Stimulated activated CD4-positive, alpha-beta T cell treated with anti-CD3 and anti-CD28 coated beads, Interleukin-2, amount 100 ng/mL, for 4 hours (primary cell): ENCODE data around the gene OR6K3.

ENCODE experiments used
- DNase-seq: peaks from one replicate; pipeline ENCODE4 v3.0.0-alpha.2; 2020; ENCODE audit warnings: low read depth

Gene OR6K3

GRCh38 chr1:158686111-158687009, 34.2 kb downstream of the OR6K3 start, which contains the start of gene SPTA1:
Gene SPTA1, minus strand, starts transcription at chr1:158686715. Its CDS starts 198 bp downstream, at chr1:158686517.
- no peak for DNase-seq

GRCh38 chr1:158685085-158685484, 35.4 kb downstream of the OR6K3 start:
- DNase-seq = no peak

GRCh38 chr1:158681606-158682005, 38.9 kb downstream of the OR6K3 start:
- no peak for DNase-seq

- no peak for DNase-seq
Measured at GRCh38 chr1:158679289-158679688, 41.2 kb downstream of the OR6K3 start.

GRCh38 chr1:158675563-158676323, 44.8 kb downstream of the OR6K3 start:
- DNase-seq = no peak

- DNase-seq = no peak
Measured at GRCh38 chr1:158674302-158674701, 46.2 kb downstream of the OR6K3 start.
